GM19455 (cell line): ENCODE results near the gene NCR3LG1.
A peak's percentile ranks its signal among the peaks of the same experiment; 100 is the strongest.

Experiments
- ATAC-seq: cut with Tn5 transposase; IDR thresholded peaks from one replicate; pipeline ENCODE4 v1.9.1; 2021; ENCODE audit not compliant: unreplicated experiment

The NCR3LG1 gene

GRCh38 chr11:17351510-17352176 lies at the start of gene NCR3LG1:
NCR3LG1 (plus strand) TSS chr11:17351800; CDS start chr11:17351970, 170 bp downstream.
- no peak for ATAC-seq

- no peak for ATAC-seq
Observed at GRCh38 chr11:17313349-17314231, 38.0 kb upstream of the NCR3LG1 start.

GRCh38 chr11:17314232-17314547 lies 37.4 kb upstream of the NCR3LG1 start:
- no peak for ATAC-seq

- ATAC-seq: no peak
Observed at GRCh38 chr11:17314904-17315426, 36.6 kb upstream of the NCR3LG1 start.

- ATAC-seq: no peak
Observed at GRCh38 chr11:17328871-17329494, 22.6 kb upstream of the NCR3LG1 start.

- no peak for ATAC-seq
Observed at GRCh38 chr11:17331669-17332068, 19.9 kb upstream of the NCR3LG1 start.

- no peak for ATAC-seq
Observed at GRCh38 chr11:17333799-17334586, 17.6 kb upstream of the NCR3LG1 start.

GRCh38 chr11:17343257-17343656 lies 8.3 kb upstream of the NCR3LG1 start:
- ATAC-seq: no peak

GRCh38 chr11:17343907-17344306 lies 7.7 kb upstream of the NCR3LG1 start:
- ATAC-seq: no peak

- ATAC-seq: no peak
Observed at GRCh38 chr11:17347676-17348075, 3.9 kb upstream of the NCR3LG1 start.

GRCh38 chr11:17350455-17351171 lies 987 bp upstream of the NCR3LG1 start:
- ATAC-seq: no peak

GRCh38 chr11:17351172-17351509 lies 459 bp upstream of the NCR3LG1 start:
- no peak for ATAC-seq

- ATAC-seq: peak; percentile 37
Observed at GRCh38 chr11:17352950-17353820, 1.6 kb downstream of the NCR3LG1 start.

- ATAC-seq: no peak
Observed at GRCh38 chr11:17353821-17354600, 2.4 kb downstream of the NCR3LG1 start.

- ATAC-seq: peak; percentile 43
Observed at GRCh38 chr11:17354601-17354991, 3.0 kb downstream of the NCR3LG1 start.

GRCh38 chr11:17366495-17366894 lies 14.9 kb downstream of the NCR3LG1 start:
- ATAC-seq: no peak

GRCh38 chr11:17368551-17368950 lies 17.0 kb downstream of the NCR3LG1 start:
- ATAC-seq: no peak

- ATAC-seq: no peak
Observed at GRCh38 chr11:17369094-17369493, 17.5 kb downstream of the NCR3LG1 start.
